HL-60/S4 treated with retinoic acid at 250 ng/mL for 4 days and 3 days (cell line): ENCODE data around the gene TMEM198.

Experiments
- in situ Hi-C: fragments of 300-500 bp; cut with MboI; formaldehyde crosslinking; loops from 2 replicates; pipeline ENCODE4 v1.7.0; 2022; ENCODE audit warnings: low sequenced_read_pairs

TMEM198 gene

DNA sequence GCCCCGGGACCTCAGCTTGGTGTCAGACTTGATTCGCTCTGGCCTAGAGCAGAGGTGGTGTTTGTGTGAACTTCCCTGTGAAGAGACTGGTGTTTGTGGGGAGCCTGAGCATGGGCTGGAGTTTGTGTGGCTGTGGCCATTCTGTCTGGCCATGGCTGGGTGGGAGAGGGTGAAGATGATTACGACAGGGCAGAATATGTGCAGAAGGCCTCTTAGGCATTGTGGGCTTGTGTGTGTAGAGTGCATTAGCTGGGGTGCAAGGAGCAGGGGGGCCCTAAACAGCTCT is 17.0 kb downstream of the TMEM198 start:
- in situ Hi-C loops, result no loop called here

DNA sequence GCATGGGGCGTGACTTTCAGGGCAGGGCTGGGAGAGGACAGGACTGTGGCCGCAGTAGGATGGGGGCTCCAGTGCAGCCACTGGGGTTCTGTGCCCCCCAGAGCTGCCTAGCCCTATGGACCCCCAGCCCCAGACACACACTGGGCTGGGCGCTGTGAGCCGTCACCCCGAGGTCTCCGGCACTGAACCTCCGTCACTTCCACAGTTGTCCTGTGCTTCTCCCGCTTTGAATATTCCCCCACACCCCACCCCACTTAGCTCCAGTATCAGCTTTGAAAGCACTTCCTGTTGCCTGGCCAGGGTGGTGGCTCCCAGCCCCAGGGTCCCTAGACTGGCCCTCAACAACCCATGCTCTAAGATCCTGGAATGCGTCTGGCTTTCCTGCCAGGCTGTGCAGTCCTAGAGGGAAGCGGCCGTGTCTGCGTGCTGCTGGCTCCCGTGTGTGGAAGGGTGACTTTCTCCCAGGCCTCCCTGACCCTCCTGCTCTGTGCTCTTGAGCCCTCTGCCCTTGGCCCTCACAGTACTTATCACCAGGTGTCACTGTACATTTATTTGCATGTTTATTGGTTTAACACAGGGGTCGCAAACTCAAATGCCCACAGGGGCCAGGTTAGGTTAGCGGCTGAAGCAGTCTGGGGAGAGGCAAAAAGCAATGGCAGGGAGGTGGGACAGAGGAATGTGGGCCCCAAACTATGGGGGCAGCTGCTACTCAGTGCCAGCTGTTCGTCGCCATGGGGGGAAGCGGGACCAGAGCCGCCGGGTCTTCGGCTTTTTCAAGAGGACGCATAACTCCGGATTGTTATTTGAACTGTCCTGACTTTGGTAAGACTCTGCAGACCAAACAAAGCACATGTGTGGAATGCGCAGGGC is 17.6 kb downstream of the TMEM198 start:
- in situ Hi-C loops, result no loop called here

DNA sequence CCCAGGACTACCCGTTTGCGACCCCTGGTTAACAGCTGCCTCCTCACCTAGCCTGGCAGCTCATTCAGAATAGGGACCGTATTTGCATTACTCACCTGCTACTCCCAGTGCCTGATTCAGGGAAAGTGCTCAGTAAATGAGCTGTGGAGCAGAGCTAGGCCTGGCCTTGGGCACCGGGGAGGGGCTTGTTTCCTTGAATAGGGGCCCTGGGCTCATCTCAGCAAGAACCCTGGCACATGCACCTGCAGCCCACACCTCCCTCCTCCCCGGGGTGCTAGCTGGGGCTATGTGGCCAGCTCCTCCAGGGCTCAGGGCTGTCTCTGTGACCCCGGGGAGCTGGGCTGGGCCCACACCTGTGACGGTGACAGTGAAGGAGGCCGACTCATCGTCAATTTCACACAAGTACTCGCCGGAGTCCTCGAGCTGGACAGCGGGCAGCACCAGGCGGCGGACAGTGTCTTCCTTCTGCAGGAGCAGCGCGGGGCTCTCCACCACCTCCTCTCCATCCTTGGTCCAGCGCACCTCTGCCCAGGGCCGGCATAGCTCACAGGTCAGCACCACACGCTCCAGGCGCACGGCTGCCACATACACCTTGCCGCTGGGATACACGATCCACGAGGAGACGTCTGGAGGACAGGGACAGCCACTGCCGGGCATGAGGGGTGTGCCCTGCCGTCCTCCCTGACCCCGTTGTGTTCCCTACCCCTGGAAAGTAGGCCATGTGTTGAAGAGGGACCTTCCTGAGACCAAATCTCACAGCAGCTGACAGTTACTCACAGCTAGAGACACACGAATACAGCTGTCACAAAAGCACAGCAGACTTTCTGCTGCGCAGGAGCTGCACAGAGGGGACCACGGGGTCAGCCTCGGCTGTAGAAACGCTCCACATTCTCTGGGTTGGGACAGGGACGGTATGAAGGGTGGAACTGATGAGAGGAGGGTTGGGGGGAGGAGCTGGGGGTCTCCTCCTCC is 18.5 kb downstream of the TMEM198 start:
- in situ Hi-C loops, result no loop called here

DNA sequence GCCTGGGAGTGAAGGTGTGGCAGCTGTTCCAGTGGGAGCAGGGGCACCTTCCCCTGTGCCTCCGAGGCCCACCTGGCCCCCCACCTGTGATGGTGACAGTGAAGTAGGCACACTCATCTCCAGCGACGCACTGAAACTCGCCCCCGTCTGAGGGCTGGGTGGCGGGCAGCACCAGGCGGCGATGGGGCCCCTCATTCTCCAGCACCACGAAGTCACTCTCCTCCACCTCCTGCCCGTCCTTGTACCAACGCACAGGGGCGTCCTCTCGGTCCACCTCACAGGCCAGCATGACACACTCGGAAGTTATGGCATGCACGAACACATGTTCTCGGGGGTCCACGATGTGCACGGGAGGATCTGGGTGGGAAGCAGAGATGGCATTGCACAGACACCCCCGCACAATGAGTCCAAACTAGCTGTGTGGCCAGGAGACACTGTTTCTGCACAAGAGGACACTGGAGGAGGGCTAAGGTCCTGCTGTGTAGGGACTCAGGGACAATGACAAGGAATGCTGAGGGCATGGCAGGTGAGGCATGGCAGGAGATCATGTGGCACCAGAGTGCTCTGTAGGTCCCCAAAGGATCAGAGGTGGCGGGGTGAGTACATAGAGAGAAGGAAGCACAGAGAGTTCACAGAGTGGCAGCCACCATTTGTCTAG is 19.6 kb downstream of the TMEM198 start:
- in situ Hi-C loops, result no loop called here

DNA sequence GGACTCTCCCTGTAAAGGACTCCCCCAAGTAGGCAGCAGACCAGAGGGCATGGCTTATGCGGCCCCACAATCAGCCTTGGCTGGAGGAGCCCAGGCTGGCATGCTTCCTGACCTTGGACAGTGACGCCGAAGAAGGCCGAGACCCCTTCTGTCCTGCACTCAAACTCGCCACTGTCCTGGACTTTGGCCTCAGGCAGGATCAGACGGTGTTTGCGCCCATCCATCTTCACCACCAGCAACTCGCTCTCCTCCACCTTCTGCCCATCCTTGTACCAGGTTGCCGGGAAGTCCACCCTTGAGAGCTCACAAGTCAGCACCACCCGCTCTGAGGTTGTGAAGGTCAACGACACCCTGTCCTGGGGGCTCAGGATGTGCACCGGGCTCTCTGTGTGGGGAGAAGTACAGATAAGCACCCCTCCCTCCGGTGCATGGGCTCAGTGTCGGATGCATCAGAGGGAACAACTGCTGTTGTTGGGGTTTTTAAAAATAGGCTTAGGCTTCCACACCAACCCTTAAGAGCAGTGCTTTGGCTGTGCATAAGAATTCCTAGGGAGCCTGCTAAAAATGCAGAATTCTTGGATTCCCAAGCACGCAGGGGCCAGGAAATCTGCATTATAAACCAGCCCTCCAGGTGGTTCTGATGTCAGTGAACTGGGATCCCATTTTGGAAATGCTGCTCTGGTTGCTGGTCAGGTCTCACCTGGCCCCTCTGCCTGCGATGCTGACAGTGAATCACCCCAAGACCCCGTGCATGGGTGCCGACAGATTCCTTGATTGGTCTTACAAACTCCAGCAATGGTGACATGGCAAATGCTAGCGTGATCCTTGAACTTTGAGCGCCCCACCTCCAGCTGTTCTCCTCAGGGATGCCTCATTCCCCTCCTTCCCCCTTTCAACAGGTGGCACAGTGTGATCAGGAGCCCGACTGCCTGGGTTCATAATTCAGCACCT is 21.6 kb downstream of the TMEM198 start:
- in situ Hi-C loops, result no loop called here

DNA sequence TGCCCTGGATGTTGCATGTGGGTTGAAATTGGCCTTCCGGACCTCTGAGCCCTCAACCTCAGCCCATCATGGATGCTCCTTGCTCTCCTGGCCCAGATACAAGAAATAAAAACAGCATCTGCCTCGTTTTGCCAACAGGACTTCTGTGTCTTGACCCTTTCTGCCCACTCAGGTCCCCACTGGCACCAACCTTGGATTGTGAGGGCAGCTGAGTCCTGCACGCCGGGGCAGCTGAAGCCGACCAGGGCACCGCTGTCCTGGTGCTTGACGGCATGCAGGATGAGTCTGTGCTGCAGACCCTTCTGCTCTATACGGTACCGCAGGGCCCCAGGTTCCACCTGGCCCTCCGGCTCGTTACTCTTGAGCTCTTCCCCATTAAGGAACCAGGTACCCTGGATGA is 22.8 kb downstream of the TMEM198 start:
- in situ Hi-C loops, result no loop called here

DNA sequence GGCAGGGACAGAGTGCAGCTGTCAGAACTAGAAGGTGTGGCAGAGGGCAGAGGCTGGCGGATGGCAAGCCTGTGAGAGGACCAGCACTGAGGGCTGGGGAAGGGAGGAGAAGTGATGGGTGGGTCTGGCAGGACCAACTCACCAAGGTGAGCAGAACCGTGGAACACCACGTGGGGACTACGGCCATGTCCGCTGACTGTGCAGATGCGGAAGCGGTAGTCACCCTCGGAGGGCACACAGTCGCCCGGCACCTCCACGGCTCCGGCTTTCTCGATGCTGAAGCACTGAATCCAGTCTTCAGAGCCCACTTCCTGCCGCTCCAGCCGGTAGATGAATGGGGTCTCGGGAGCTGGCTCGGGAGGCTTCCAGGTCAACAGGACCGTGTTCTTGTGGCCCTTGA is 23.3 kb downstream of the TMEM198 start:
- in situ Hi-C loops, result no loop called here

DNA sequence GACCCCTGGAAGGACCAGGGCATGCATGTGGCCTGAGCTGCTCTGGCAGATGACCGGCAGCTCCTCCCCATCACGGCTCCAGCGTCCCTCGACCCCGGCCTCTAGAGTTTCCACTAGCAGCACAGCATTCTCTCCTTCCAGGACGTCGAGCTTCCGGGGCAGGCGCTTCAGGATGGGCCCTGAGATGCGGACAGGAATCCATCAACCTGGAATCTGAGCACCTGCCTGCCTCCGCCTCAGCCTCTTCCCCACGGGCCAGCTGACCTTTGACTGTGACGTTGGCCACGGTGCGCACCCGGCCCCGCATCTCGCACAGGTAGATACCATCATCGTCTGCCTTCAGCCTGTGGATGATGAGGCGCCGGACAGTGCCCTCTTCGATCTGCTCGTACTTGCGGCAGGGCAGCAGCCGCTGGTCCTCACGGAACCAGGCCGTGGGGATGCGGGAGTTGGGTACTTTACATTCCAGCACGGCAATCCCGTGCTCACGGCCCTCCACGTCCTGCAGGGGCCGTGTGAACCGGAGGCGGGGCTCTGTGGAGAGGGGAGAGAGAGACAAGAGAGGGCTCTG is 24.0 kb downstream of the TMEM198 start:
- in situ Hi-C loops, result no loop called here

DNA sequence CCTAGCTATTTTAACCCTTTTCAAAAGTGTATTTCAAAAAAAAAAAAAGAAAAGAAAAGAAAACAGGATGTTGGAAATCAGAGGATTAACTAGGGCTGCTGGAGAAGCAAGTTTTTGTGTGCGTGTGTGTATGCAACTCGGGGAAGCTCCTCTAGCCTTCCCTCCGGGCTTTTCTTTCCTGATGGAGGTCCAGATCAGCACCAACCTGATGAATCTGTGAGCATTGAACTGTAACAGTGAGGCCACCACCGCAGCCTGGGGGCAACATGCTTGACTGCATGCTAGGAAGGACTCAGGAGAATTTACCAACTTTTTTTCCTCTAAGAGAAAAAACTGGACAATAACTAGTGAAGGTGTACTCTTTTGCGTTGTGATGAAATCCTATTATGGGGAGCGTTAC is 25.2 kb downstream of the TMEM198 start:
- in situ Hi-C loops, result no loop called here

DNA sequence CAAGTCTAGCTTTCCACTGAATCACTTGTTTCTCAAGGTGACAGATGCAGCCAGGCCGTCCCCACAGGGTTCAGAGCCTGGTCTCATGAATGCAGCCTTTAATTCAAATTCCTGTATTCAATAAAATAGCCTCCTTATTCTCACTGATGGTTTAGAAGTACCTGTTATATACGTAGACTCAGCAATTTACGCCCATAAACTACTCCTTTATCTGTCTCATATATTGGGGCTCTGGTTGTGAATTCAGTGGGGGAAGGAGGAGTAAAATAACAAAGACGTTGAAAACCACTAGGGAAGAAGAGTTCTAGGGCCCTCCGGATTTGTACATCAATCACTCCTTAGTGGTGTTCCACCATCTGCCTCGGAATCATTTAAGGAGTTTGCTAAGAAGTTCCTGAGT is 25.8 kb downstream of the TMEM198 start:
- in situ Hi-C loops, result no loop called here

DNA sequence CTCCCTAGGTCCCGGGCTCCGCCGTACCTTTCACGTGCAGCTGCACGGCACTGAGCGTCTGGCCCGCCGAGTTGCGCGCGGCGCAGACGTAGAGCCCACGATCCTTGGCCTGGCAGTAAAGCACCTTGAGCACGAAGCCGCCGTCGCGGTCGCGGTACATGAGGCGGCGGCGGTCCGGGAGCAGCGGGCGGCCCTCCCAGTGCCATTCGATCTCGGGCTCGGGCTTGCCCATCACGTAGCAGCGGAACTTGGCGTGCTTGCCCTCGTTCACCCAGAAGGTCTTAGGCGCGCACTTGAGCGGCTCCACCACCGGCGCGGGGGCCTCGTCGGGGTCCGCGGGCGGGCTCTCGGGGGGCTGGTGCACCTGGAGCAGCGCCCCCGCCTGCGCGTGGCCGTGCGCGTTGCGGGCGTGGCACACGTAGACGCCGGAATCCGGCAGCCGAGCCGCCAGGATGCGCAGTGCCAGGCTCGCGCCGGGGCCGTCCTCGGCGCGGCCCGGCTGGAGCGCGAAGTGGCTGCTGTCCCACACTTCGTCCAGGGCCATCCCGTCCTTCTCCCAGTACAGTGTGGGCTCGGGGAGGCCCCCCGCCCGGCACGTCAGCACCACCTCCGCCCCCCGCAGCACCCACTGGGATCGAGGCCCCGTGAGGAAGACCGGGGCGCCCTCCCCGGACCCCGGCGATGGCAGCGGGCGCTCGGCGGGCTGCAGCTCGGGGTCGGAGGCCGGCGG is 26.5 kb downstream of the TMEM198 start:
- in situ Hi-C loops, result no loop called here

DNA sequence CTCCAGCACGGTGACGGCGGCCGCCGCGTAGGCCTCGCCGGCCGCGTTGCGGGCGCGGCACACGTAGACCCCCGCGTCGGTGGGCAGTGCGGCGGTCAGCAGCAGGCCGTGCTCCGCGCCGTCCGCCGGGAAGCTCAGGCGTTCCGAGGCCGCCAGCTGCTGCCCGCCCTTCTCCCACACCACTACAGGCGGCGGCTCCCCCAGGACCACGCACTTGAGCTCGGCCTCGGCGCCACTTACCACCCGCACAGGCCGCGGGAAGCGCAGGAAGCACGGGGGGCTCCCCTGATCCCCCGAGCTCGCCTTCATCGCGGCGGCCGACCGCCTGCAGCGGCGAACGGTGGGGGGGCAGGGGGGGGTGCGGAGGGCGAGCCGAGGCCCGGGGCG is 27.1 kb downstream of the TMEM198 start:
- in situ Hi-C loops, result no loop called here

DNA sequence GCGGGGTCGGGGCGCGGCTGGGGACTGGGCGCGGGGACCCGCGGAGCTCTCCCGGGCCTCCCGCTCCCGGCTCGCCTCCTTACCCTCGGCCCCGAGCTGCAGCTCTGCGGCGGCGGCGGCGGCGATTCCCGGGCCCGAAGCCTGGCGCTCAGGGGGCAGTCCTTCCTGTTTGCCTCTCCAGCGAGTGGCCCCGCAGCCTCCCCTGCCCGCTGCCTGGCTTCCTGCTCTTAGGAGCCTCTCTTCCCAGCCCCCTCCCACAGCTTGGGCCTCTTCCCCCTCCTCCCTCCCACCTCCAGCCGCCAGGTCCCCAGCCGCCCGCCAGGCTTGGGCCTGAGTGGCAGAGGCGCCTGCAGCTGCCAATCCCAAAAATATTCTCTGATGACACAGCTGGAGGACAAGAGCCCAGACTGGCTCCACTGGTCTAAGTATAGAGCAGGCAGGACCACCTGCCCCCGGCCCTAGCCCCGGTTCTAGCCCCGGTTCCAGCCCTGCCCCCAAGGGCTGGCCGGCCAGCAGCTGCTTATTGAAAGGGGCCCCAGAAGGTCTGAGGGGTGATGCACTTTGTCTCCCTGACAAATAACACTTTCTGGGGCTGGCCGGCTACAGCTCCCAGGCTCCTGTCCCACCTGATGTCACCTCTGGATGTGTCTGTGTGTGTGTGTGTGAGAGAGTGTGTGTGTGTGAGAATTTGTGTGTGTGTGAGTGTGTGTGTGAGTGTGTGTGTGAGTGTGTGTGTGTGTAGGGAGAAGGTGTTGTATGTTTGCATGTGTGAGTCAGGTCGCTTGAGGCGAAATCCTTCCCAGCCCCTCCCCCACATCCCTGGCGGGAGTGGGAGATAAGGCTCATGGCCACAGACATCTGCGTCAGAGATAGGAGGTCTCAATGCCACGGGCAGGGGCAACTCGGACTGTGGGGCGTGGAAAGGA is 27.7 kb downstream of the TMEM198 start, which contains the start of gene OBSL1:
OBSL1 (minus strand) TSS at position 229 of the 926 bp plus-strand sequence. CDS start 307 bp downstream, outside the sequence.
- in situ Hi-C loops, result no loop called here

DNA sequence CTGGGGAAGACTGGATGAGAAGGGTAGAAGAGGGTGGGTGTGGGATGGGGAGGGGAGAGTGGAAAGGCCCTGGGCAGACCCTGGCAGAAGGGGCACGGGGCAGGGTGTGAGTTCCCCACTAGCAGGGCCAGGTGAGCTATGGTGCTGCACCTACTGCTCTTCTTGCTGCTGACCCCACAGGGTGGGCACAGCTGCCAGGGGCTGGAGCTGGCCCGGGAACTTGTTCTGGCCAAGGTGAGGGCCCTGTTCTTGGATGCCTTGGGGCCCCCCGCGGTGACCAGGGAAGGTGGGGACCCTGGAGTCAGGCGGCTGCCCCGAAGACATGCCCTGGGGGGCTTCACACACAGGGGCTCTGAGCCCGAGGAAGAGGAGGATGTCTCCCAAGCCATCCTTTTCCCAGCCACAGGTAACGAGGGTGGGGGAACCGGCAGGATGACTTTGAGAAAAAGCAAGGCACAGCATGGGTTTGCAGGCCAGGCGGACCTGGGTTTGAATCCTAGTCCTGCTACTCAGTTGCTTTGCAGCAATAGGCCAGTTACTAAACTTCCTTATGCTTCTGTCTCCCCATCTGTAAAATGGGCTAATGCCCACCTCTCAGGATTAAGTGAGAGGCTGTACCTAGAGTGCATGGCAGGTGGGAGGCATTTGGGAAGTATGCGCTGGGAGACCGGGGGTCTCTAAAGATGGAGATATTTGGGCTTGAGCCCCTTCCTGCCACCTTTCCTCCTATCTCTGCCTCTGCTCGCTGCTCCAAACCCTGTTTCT is 28.6 kb downstream of the TMEM198 start, which contains the start of gene INHA:
INHA (plus strand) TSS at position 74 of the 765 bp plus-strand sequence; CDS start at position 139, 65 bp downstream.
- in situ Hi-C loops, result no loop called here

DNA sequence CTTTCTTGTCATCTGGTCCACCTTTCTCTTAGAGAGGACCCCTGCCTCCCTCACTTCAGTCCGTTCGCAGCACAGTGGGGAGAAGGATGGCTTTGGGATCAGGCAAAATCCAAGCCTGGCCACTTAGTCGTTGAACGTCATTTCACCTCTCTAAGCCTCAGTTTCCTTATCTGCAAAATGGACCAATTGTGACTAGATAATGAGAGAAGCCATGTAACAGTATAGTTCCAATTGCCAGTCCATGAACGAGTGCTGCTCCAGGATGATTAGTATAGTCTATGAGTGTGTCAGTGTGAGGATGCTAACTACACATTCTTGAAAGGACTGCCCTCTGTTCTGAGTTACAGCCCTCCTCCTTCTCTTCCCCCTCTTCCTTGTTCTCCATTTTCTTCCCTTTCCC is 29.3 kb downstream of the TMEM198 start:
- in situ Hi-C loops, result no loop called here

DNA sequence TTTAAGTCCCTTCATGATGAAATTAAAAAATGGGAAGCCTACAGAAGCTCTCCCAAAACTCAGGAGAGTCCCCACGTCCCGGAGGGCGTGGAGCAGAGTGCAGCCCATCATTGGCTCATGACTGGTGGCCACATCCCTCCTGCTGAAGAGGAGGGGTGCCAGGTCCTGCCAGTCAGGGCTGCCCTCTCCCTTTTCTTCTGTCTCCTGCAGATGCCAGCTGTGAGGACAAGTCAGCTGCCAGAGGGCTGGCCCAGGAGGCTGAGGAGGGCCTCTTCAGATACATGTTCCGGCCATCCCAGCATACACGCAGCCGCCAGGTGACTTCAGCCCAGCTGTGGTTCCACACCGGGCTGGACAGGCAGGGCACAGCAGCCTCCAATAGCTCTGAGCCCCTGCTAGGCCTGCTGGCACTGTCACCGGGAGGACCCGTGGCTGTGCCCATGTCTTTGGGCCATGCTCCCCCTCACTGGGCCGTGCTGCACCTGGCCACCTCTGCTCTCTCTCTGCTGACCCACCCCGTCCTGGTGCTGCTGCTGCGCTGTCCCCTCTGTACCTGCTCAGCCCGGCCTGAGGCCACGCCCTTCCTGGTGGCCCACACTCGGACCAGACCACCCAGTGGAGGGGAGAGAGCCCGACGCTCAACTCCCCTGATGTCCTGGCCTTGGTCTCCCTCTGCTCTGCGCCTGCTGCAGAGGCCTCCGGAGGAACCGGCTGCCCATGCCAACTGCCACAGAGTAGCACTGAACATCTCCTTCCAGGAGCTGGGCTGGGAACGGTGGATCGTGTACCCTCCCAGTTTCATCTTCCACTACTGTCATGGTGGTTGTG is 30.9 kb downstream of the TMEM198 start:
- in situ Hi-C loops, result no loop called here
